GM18498 (cell line): ENCODE results near the gene PUS7.
"Not testable (repeated sequence)": the region's sequence is repeated elsewhere in the genome, so short reads cannot be mapped to it uniquely, and the experiment has no call there.

Source experiments
- ATAC-seq: cut with Tn5 transposase; IDR thresholded peaks from one replicate; pipeline ENCODE4 v1.9.1; 2021; ENCODE audit warnings: mild to moderate bottlenecking, moderate library complexity; ENCODE audit not compliant: unreplicated experiment

The PUS7 gene

GRCh38 chr7:105497016-105497415, 25.1 kb downstream of the PUS7 start:
- ATAC-seq: no peak

GRCh38 chr7:105496521-105496920, 25.6 kb downstream of the PUS7 start:
- ATAC-seq: no peak

- no peak for ATAC-seq
These were observed 28.2 kb downstream of the PUS7 start for GRCh38 chr7:105493923-105494315.

GRCh38 chr7:105493196-105493922, 28.7 kb downstream of the PUS7 start:
- ATAC-seq: no peak

- no peak for ATAC-seq
These were observed 32.7 kb downstream of the PUS7 start for GRCh38 chr7:105489409-105489808.

GRCh38 chr7:105487579-105488571, 34.2 kb downstream of the PUS7 start:
- ATAC-seq: no peak

GRCh38 chr7:105480931-105481330, 41.1 kb downstream of the PUS7 start:
- no peak for ATAC-seq

GRCh38 chr7:105478606-105479005, 43.5 kb downstream of the PUS7 start:
- no peak for ATAC-seq

- no peak for ATAC-seq
These were observed 44.2 kb downstream of the PUS7 start for GRCh38 chr7:105477908-105478307.

- ATAC-seq: no peak
These were observed 48.0 kb downstream of the PUS7 start for GRCh38 chr7:105474045-105474444.

- no peak for ATAC-seq
These were observed 48.9 kb downstream of the PUS7 start for GRCh38 chr7:105473163-105473562.

- no peak for ATAC-seq
These were observed 51.2 kb downstream of the PUS7 start for GRCh38 chr7:105470846-105471245.

GRCh38 chr7:105470090-105470489, 52.0 kb downstream of the PUS7 start:
- ATAC-seq: no peak

GRCh38 chr7:105462765-105463420, 59.2 kb downstream of the PUS7 start:
- ATAC-seq: no peak

GRCh38 chr7:105461518-105461917, 60.6 kb downstream of the PUS7 start:
- no peak for ATAC-seq

GRCh38 chr7:105457619-105458225, 64.3 kb downstream of the PUS7 start:
- ATAC-seq: no peak

- ATAC-seq: no peak
These were observed 67.2 kb downstream of the PUS7 start for GRCh38 chr7:105454921-105455320.

- ATAC-seq: no peak
These were observed 67.8 kb downstream of the PUS7 start for GRCh38 chr7:105454095-105454747.

- ATAC-seq: no peak
These were observed 70.0 kb downstream of the PUS7 start for GRCh38 chr7:105452085-105452484.

GRCh38 chr7:105450870-105451269, 71.2 kb downstream of the PUS7 start:
- not testable (repeated sequence) for ATAC-seq
